DND-41 (cell line): ENCODE measurements around the gene TIPRL.
"Not testable (repeated sequence)": the region's sequence is repeated elsewhere in the genome, so short reads cannot be mapped to it uniquely, and the experiment has no call there.

ENCODE experiments used
- ATAC-seq: fragments of 200-7000 bp; cut with Tn5 transposase; 3 replicates; pipeline ENCODE4 v1.9.1; 2021; ENCODE audit warnings: low read depth; ENCODE audit not compliant: insufficient read depth
- DNase-seq: peaks from one replicate; pipeline ENCODE4 v3.0.0-alpha.2; 2020
- H2AFZ ChIP-seq: 2 replicates; pipeline ENCODE4 v1.6.0; 2012; ENCODE audit warnings: low read depth, low read length
- H3K27ac ChIP-seq: 2 replicates; pipeline ENCODE4 v1.5.1; 2012; ENCODE audit warnings: low read length, inconsistent platforms
- H3K27me3 ChIP-seq: fragments of 200-600 bp; sonication (generic); 2 replicates; pipeline ENCODE4 v1.6.0; 2012; ENCODE audit warnings: low read length, mild to moderate bottlenecking, inconsistent platforms; ENCODE audit not compliant: insufficient read depth, poor library complexity
- H3K36me3 ChIP-seq: 2 replicates; pipeline ENCODE4 v1.5.1; 2012; ENCODE audit warnings: low read length, inconsistent platforms; ENCODE audit not compliant: insufficient read depth
- H3K4me1 ChIP-seq: 2 replicates; pipeline ENCODE4 v1.5.1; 2012; ENCODE audit warnings: mild to moderate bottlenecking, low read length; ENCODE audit not compliant: insufficient read depth
- H3K4me2 ChIP-seq: 2 replicates; pipeline ENCODE4 v1.6.0; 2012; ENCODE audit warnings: mild to moderate bottlenecking, moderate library complexity, low read length, inconsistent platforms; ENCODE audit not compliant: insufficient read depth
- H3K4me3 ChIP-seq, 2 experiments: fragments of 200-600 bp in 1 of 2; shearing (Covaris generic) in 1 of 2; 2 replicates each; pipeline ENCODE4 v1.5.1; 2012 to 2016; ENCODE audit warnings: inconsistent platforms in 2 of 2, low read length in 2 of 2, mild to moderate bottlenecking in 2 of 2, low read depth in 1 of 2, moderate library complexity in 1 of 2
- H3K79me2 ChIP-seq: 2 replicates; pipeline ENCODE4 v1.6.0; 2012; ENCODE audit warnings: low read length, inconsistent platforms; ENCODE audit not compliant: insufficient read depth
- H3K9ac ChIP-seq: 2 replicates; pipeline ENCODE4 v1.6.0; 2012; ENCODE audit warnings: low read depth, mild to moderate bottlenecking, inconsistent platforms, low read length, moderate library complexity
- H3K9me3 ChIP-seq: 2 replicates; pipeline ENCODE4 v1.5.1; 2012; ENCODE audit warnings: low read length, moderate library complexity, mild to moderate bottlenecking, inconsistent platforms; ENCODE audit not compliant: insufficient read depth, severe bottlenecking
- H4K20me1 ChIP-seq: 2 replicates; pipeline ENCODE4 v1.6.0; 2012; ENCODE audit warnings: low read length; ENCODE audit not compliant: insufficient read depth
- EZH2 ChIP-seq: IDR thresholded peaks from 3 replicates; pipeline ENCODE4 v1.6.1; 2012; ENCODE audit warnings: borderline replicate concordance, low read depth, mild to moderate bottlenecking, moderate library complexity, low read length, inconsistent platforms; ENCODE audit not compliant: severe bottlenecking
- TF ChIP-seq, protein P1 (sequence below): IDR thresholded peaks from 2 replicates; pipeline ENCODE4 v1.5.1; 2012; ENCODE audit warnings: borderline replicate concordance, low read length, moderate library complexity, mild to moderate bottlenecking; ENCODE audit not compliant: poor library complexity, severe bottlenecking; ENCODE audit errors: extremely low read depth

TIPRL gene

DNA sequence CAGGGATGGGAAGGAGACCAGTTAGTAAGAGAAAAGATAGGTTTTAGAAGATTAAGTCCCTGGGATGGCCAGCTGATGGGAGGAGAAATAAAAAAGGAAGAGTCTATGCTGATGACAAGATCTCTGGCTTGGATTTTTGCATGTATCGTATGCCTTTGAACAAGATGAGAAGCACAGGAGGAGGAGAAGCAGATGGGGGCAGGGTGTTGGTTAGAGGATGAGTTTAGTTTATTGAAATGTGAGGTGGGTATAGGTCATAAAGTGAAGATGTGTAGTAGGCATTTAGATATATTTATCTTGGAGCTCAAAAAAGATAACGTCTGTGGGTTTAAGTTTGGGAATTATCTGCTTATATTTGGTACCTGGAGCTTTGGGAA lies 1.4 kb downstream of the TIPRL start:
- peaks cover 62% of the 10 kb centered on the region for H3K79me2 ChIP-seq
- no peak for DNase-seq
- H3K9ac ChIP-seq, result peak overlapping the region; percentile 78
- peaks cover 16% of the 10 kb centered on the region for H3K36me3 ChIP-seq
- H3K4me1 ChIP-seq, result peaks cover 28% of the 10 kb centered on the region
- H3K9me3 ChIP-seq, result no peaks in the 10 kb centered on the region
- peak overlapping the region; percentile 79; the same call in 1 of the 2 replicates for H2AFZ ChIP-seq
- H4K20me1 ChIP-seq, result no peaks in the 10 kb centered on the region; the same call in 1 of the 2 replicates
- peak overlapping the region; percentile 85 for H3K27ac ChIP-seq
- no peak for ATAC-seq
- H3K4me2 ChIP-seq, result peak overlapping the region; percentile 76
- no peaks in the 10 kb centered on the region for H3K27me3 ChIP-seq
- no peak for TF ChIP-seq EZH2
- TF ChIP-seq, protein P1, sequence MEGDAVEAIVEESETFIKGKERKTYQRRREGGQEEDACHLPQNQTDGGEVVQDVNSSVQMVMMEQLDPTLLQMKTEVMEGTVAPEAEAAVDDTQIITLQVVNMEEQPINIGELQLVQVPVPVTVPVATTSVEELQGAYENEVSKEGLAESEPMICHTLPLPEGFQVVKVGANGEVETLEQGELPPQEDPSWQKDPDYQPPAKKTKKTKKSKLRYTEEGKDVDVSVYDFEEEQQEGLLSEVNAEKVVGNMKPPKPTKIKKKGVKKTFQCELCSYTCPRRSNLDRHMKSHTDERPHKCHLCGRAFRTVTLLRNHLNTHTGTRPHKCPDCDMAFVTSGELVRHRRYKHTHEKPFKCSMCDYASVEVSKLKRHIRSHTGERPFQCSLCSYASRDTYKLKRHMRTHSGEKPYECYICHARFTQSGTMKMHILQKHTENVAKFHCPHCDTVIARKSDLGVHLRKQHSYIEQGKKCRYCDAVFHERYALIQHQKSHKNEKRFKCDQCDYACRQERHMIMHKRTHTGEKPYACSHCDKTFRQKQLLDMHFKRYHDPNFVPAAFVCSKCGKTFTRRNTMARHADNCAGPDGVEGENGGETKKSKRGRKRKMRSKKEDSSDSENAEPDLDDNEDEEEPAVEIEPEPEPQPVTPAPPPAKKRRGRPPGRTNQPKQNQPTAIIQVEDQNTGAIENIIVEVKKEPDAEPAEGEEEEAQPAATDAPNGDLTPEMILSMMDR, result no peak
- H3K4me3 ChIP-seq, result peak overlapping the region; percentile 59 to 67; a peak in 3 of 4 replicates

DNA sequence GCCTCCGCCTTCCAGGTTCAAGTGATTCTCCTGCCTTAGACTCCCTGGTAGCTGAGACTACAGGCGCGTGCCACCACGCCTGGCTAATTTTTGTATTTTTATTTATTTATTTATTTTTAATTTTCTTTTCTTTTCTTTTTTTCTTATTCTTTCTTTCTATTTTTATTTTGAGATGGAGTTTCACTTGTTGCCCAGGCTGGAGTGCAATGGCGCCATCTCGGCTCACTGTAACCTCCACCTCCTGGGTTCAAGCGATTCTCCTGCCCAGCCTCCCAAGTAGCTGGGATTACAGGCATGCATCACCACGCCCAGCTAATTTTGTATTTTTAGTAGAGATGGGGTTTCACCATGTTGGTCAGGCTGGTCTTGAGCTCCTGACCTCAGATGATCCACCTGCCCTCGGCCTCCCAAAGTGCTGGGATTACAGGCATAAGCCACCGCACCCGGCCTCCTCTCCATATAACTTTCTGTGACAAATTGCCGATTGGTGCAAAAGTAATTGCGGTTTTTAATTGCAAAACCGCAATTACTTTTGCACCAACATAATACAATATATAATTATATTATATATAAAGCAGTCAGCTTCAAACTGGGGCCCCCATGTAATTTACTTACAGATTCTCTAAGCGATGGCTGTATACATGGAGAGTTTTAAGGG lies 2.4 kb downstream of the TIPRL start:
- not testable (repeated sequence) for H2AFZ ChIP-seq, H4K20me1 ChIP-seq, H3K4me3 ChIP-seq, H3K27me3 ChIP-seq, H3K27ac ChIP-seq, ATAC-seq, H3K9me3 ChIP-seq, DNase-seq, H3K9ac ChIP-seq
- H3K4me2 ChIP-seq, result peak overlapping the region; percentile 76; the same call in 1 of the 2 replicates
- H3K36me3 ChIP-seq, result peaks cover 19% of the 10 kb centered on the region
- peaks cover 28% of the 10 kb centered on the region for H3K4me1 ChIP-seq
- peaks cover 65% of the 10 kb centered on the region for H3K79me2 ChIP-seq

DNA sequence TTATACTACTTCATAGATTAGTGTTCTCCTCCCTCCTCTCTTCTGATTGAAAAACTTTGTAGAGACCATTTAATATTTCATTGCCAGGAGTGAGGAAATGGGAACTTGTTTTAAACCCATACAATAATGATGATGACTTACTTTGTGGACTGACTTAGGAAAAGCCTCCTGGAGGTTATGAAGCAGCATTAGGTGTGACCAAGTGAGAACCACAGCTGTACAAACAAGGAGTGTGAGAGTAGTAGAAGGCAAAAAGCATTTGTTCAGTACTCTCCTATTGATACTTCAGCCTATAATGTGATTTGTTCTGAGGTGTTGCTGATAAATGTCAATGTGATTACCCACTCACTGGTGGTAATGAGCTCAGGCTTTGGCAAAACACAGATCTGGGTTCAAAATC lies 8.4 kb downstream of the TIPRL start:
- H3K79me2 ChIP-seq, result peaks cover 53% of the 10 kb centered on the region
- no peak overlapping the region for H3K9ac ChIP-seq
- H3K27ac ChIP-seq, result no peak overlapping the region
- no peak overlapping the region for H2AFZ ChIP-seq
- ATAC-seq (no peak), DNase-seq (no peak)
- TF ChIP-seq, protein P1, result no peak
- no peak for TF ChIP-seq EZH2
- 0 out of 2 replicates have a peak, but pooled peaks cover 4% of the 10 kb centered on the region for H3K4me1 ChIP-seq
- no peaks in the 10 kb centered on the region for H3K9me3 ChIP-seq
- peaks cover 74% of the 10 kb centered on the region for H3K36me3 ChIP-seq
- no peak overlapping the region for H3K4me2 ChIP-seq
- no peak overlapping the region for H3K4me3 ChIP-seq
- H3K27me3 ChIP-seq, result no peaks in the 10 kb centered on the region
- no peaks in the 10 kb centered on the region for H4K20me1 ChIP-seq

DNA sequence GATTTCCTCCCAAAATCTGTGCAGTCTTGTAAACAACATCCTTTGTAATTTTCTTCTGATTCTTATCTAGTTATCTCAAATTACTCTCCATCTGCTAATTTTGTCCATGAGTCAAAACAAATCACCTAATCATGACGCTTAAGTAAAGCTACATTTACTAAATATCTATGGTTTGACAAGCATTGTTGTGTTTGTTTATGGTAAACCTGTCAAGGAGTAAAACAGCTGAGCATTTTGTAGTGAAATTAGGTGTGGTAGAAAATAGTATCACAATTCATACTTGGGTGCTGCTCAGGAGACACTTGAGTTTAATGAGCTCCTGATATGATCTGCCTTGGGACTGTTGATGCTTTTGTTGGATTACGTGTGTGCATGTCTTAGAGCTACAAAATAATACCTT lies 11.6 kb downstream of the TIPRL start:
- no peaks in the 10 kb centered on the region for H3K27me3 ChIP-seq
- no peak overlapping the region for H3K4me2 ChIP-seq
- no peak for TF ChIP-seq EZH2
- H3K4me3 ChIP-seq, result no peak overlapping the region
- H3K9ac ChIP-seq, result no peak overlapping the region
- H3K79me2 ChIP-seq, result peaks cover 22% of the 10 kb centered on the region
- no peaks in the 10 kb centered on the region for H3K4me1 ChIP-seq
- DNase-seq, result no peak
- no peak overlapping the region for H2AFZ ChIP-seq
- no peaks in the 10 kb centered on the region for H4K20me1 ChIP-seq
- ATAC-seq, result no peak
- no peaks in the 10 kb centered on the region for H3K9me3 ChIP-seq
- peaks cover 83% of the 10 kb centered on the region for H3K36me3 ChIP-seq
- no peak overlapping the region for H3K27ac ChIP-seq
